ENCODE data around the gene METTL15.

DNA sequence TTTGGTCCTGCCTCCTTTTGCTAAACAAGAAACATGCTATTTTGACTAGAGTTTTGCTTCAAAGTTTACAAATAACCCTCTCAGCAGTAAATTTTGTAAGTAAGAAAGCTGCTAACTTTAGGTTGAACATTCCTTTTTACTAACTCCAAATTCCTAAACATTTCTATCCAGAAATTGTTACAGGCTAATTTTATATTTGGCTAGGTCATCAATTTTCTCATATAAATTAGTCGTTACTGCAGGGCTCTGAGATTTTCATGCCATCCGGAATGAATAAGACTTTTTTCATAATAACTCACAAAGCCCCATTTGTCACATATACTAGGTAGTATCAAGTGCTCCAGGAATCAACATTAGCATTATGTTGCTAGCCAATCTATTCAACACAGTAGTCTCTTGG, 143.1 kb downstream of the METTL15 start:
- TF ChIP-seq, protein P1, sequence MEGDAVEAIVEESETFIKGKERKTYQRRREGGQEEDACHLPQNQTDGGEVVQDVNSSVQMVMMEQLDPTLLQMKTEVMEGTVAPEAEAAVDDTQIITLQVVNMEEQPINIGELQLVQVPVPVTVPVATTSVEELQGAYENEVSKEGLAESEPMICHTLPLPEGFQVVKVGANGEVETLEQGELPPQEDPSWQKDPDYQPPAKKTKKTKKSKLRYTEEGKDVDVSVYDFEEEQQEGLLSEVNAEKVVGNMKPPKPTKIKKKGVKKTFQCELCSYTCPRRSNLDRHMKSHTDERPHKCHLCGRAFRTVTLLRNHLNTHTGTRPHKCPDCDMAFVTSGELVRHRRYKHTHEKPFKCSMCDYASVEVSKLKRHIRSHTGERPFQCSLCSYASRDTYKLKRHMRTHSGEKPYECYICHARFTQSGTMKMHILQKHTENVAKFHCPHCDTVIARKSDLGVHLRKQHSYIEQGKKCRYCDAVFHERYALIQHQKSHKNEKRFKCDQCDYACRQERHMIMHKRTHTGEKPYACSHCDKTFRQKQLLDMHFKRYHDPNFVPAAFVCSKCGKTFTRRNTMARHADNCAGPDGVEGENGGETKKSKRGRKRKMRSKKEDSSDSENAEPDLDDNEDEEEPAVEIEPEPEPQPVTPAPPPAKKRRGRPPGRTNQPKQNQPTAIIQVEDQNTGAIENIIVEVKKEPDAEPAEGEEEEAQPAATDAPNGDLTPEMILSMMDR (IDR thresholded peaks at IDR 0.05) = no peak
- no peak for TF ChIP-seq POLR2A (IDR thresholded peaks at IDR 0.05)
